NOMO-1 (cell line): ENCODE data around the gene PROSER3.

Experiments used
- DNase-seq, 2 experiments: peaks; one replicate each; lab custom pipeline; 2025; ENCODE audit not compliant: unreplicated experiment in 2 of 2; lab: John Stamatoyannopoulos, UW

PROSER3 gene

DNA sequence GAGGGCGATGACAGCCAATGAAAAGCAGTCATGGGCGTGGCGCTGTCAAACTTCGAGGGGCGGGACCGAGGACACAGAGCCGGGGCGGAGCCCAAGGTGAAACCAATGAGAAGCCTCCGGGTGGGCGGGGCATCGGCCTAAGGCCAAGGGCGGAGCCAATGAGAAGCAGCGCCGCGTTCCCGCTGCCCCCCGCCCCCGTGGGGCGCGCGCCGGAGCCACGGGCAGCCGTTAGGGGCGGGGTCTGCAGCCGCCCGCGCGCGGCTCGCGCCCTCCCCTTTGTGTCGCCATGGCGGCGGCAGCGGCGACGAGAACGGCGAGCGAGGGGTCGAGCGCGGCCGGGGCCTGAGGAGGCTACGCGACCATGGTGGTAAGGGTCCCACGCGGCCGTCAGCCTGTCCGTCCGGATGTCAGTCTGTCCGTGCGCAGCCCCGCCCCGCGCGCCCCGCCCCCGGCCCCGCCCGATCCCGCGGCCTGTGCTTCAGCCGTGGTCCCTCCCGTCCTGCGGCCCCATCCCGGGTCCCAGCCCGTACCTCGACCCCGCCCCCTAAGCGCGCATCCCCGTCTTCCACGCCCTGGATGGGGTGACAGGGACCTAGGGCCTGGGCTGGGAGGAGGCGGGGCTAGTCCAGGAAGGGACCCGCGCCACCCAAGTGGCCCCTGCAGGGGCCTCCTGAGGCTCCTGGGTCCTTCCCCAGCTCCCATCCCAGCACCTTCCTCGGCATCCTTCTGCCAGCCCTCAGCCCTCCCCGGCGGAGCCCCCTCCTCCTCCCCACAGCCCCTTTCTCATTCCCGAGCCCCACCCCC lies 17.5 kb downstream of the PROSER3 start, which contains the start of gene ARHGAP33:
Gene ARHGAP33, plus strand, starts transcription at position 267 of the 804 bp plus-strand sequence. Its CDS starts 95 bp downstream, at position 362.
- peak; percentile 98 for DNase-seq

DNA sequence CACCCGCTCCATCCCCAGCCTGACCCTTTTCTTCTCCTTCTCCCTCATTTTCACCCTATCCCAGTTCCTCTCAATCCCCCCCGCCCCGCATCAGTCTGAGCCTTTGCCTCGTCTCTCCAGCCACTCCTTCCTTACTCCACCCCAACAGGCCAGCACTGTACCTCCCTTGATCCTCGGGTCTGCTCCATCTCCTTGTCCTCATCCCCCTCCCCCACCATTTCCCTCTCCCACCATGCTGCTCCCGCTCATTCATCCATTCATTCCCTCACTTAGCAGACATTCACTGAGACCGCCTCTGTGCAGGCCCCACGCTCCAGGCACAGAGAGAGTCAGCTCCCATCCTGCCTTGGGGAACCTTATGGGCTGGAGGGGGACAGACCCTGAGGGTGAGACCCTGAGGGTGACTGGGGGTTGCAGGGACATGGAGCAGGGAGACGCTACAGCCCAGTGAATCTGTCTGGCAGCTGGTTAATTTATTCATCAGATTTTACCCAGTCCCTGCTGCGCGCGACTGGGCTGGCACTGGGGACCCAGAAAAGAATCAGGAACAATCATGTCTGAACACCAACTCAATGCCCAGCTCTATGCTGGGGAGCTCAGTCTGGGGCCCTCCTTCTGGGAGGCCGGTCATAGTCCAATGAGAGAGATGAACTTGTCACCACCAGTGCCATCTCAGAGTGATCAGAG lies 18.3 kb downstream of the PROSER3 start:
- DNase-seq: no peak

DNA sequence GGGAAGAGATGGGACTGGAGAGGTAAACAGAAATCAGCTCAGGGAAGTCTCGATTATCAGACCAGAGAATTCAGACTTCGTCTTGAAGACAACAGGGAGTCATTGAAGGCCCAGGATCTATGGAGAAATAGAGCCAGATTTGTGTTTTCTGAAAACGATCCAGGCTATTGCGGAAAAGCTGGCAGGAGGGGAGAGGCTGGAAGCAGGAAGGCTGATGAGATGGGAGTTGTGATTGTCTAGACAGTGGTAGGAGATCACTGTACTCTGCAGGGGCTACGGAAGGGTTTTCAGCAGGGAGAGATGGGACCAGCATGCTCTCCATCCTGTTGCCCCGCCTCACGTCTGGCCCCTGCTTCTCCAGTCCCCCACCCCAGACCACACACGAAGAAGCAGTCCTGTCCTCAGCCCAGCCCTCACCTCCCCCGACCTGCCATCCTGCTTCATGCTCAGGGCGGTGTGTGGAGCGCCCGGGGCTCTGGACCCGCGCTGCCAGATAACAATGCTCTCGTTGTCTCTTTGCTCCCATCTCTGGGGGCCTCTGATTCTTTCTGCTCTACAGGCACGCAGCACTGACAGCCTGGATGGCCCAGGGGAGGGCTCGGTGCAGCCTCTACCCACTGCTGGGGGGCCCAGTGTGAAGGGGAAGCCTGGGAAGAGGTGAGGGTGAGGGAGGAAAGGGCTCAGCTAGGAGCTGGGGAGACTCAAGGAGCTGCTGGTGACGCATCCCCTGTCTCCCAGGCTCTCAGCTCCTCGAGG lies 19.3 kb downstream of the PROSER3 start:
- no peak for DNase-seq

DNA sequence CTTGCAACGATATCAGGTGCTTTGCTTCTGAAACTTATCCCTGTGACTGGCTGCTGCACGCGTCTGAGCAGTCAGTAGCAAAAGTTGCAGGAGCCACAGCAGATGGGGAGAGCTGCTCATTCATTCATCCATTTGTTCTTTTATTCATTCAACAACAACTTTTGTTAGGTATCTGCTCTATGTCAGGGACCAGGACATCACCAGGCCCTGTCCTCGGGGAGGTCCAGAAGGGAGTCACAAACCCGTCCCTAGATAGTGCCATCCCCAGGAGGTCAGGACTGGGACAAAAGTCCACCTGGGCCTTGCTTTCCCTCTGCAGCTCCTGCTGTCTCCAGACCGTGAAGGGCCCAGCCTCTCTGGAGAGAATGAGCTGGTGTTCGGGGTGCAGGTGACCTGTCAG lies 20.0 kb downstream of the PROSER3 start:
- no peak for DNase-seq

DNA sequence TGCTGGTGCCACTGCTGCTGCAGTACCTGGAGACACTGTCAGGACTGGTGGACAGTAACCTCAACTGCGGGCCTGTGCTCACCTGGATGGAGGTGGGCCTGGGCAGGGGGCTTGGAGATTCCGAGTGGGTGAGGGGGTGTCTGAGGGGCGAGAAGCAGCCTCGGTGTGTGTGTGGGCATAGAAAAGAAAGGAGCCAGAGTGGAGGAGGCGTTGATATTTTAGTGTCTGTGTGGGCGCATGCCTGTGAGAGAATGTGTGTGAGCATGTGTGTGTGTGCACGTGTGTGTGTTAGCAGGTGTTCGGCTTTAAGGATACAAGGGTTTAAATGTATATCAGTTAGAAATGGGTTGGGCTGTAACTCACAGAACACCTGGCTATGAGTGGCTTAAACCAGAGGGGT lies 21.1 kb downstream of the PROSER3 start:
- no peak for DNase-seq

DNA sequence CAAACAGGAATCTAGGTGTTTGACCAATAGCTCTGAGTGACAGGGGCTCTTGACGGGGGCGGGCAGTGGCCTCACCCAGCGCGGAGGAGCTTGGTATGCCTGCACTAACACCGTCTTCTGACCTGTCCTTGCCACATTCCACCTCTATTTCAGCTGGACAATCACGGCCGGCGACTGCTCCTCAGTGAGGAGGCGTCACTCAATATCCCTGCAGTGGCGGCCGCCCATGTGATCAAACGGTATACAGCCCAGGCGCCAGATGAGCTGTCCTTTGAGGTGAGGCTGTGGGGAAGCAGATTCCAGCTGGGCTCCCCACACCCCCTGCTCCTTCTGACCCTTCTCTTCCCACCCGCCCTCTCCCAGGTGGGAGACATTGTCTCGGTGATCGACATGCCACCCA lies 22.1 kb downstream of the PROSER3 start:
- DNase-seq: no peak

DNA sequence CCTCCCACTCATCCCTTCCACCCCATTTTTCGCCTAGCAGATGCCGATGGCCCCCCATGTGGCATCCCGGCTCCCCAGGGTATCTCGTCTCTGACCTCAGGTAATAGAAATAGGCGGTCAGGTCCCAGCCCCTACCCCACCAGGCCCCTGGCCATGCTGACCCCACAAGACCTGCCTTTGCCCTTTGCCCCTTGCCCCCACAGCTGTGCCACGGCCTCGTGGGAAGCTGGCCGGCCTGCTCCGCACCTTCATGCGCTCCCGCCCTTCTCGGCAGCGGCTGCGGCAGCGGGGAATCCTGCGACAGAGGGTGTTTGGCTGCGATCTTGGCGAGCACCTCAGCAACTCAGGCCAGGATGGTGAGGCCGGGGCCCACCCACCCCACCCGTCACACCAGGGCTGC lies 22.7 kb downstream of the PROSER3 start:
- no peak for DNase-seq

DNA sequence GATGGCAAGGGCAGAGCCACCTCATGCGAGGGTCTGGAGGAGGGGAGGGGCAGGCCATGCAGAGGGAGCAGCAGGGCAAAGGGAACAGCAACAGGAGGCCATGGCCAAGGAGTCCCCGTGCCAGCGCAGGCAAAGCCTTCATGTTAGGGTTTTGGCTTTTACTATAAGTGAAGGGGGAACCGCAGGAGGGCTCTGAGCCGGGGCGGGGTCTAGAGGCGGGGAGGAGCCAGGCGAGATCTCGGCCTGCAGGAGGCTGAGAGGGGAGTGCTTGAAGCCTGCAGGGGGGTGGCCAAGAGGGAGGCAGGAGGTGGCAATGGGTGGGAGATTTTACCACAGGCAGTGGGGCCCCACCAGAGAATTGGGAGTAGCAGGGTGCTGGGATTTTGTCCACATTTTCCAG lies 23.7 kb downstream of the PROSER3 start:
- no peak for DNase-seq

DNA sequence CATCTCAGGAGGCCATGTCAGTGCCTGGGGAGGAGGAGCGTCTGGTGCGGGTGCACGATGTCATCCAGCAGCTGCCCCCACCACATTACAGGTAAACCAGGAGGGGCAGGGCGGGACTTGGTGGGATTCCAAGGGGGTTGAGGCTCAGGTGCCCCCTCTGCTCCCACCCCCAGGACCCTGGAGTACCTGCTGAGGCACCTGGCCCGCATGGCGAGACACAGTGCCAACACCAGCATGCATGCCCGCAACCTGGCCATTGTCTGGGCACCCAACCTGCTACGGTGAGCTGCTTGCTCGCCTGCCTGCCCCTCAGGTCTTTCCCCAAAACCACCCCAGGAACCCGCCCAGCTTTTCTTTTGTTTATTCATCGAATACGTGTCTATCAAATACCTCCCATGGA lies 24.6 kb downstream of the PROSER3 start:
- DNase-seq: no peak

DNA sequence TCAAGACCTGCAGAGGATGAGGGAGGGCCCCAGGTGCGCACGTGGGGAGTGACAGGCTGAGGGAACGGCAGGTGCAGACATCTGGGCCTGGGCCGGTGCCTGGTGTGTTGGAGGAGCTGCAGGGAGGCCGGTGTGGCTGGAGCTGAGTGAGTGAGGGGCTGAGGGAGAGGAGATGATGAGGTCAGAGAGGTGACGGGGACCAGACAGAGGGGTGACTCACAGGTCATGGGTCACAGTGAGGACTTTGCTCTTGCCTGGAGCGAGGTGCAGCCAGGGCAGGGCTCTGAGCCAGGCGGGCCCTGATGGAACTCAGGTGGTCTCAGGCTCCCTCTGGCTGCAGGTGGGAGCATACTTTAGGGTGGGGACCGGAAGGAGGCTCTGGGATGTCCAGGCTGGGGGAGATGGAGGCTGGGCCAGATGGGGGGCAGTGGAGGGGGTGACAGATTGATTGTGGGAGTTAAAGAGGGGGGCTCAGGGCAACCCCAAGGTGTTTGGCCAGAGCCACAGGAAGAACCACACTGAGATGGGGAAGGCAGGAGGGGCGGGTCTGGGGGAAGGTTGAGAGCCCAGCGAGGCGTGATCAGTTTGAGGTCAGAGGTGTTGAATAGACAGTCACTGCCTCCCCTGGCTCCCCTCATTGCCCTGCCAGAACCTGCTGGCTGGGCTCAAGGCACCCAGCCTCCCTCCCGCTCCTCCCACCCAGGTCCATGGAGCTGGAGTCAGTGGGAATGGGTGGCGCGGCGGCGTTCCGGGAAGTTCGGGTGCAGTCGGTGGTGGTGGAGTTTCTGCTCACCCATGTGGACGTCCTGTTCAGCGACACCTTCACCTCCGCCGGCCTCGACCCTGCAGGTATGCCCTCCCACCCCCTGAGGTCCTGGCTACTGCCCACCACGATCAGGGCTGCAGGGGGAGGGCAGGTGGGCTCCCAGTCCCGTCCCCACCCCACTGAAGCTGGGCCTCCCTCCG lies 25.8 kb downstream of the PROSER3 start:
- DNase-seq: no peak

DNA sequence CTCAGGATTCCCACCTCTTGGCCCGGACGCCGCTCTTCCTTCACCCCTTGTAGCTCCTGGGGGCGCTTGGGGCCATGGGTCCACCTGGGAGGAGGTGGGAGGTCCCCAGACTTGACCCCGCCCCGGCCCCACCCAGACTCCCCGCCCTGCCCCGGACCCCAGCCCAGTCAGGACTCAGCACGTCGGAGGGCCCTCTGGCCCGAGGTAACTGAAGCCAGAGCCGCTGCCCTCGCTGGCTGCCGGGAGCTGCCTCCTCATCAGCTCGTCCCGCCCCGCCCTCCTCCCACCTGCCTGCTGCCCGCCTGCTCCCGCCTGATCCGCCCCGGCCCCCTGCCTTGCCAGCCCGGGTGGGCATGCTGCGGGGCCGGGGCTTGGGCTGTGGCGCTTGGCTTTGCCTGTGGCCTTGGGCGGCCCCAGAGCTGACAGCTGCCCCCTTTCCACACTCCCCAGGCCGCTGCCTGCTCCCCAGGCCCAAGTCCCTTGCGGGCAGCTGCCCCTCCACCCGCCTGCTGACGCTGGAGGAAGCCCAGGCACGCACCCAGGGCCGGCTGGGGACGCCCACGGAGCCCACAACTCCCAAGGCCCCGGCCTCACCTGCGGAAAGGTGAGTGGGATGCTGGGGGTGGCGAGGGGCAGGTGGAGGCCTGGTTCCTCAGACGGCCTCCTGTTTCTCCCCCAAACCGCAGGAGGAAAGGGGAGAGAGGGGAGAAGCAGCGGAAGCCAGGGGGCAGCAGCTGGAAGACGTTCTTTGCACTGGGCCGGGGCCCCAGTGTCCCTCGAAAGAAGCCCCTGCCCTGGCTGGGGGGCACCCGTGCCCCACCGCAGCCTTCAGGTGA lies 26.7 kb downstream of the PROSER3 start:
- no peak for DNase-seq

DNA sequence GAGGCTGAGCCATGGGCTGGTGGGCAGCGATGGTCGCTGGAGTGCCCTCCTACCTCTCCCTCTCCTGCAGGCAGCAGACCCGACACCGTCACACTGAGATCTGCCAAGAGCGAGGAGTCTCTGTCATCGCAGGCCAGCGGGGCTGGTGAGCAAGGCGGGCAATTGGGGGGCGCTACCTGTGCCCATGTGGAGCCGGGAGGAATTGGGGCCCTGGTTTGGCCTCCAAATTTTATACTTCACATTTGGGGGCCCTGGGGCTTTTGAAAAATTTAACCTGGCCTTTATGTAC lies 27.3 kb downstream of the PROSER3 start:
- no peak for DNase-seq

DNA sequence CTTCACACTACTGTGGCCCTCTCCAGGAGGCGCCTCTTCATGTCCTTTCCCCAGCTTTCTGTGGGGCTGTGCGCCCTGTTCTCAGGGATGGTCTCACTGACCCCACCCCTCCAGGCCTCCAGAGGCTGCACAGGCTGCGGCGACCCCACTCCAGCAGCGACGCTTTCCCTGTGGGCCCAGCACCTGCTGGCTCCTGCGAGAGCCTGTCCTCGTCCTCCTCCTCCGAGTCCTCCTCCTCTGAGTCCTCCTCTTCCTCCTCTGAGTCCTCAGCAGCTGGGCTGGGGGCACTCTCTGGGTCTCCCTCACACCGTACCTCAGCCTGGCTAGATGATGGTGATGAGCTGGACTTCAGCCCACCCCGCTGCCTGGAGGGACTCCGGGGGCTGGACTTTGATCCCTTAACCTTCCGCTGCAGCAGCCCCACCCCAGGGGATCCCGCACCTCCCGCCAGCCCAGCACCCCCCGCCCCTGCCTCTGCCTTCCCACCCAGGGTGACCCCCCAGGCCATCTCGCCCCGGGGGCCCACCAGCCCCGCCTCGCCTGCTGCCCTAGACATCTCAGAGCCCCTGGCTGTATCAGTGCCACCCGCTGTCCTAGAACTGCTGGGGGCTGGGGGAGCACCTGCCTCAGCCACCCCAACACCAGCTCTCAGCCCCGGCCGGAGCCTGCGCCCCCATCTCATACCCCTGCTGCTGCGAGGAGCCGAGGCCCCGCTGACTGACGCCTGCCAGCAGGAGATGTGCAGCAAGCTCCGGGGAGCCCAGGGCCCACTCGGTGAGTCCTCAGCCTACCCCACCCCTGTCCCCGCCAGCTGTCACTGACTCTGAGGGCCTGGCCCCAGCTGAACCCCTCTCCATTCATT lies 28.6 kb downstream of the PROSER3 start:
- DNase-seq: no peak

DNA sequence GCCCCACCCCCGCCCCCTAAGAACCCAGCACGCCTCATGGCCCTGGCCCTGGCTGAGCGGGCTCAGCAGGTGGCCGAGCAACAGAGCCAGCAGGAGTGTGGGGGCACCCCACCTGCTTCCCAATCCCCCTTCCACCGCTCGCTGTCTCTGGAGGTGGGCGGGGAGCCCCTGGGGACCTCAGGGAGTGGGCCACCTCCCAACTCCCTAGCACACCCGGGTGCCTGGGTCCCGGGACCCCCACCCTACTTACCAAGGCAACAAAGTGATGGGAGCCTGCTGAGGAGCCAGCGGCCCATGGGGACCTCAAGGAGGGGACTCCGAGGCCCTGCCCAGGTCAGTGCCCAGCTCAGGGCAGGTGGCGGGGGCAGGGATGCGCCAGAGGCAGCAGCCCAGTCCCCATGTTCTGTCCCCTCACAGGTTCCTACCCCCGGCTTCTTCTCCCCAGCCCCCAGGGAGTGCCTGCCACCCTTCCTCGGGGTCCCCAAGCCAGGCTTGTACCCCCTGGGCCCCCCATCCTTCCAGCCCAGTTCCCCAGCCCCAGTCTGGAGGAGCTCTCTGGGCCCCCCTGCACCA lies 29.3 kb downstream of the PROSER3 start:
- DNase-seq: no peak

DNA sequence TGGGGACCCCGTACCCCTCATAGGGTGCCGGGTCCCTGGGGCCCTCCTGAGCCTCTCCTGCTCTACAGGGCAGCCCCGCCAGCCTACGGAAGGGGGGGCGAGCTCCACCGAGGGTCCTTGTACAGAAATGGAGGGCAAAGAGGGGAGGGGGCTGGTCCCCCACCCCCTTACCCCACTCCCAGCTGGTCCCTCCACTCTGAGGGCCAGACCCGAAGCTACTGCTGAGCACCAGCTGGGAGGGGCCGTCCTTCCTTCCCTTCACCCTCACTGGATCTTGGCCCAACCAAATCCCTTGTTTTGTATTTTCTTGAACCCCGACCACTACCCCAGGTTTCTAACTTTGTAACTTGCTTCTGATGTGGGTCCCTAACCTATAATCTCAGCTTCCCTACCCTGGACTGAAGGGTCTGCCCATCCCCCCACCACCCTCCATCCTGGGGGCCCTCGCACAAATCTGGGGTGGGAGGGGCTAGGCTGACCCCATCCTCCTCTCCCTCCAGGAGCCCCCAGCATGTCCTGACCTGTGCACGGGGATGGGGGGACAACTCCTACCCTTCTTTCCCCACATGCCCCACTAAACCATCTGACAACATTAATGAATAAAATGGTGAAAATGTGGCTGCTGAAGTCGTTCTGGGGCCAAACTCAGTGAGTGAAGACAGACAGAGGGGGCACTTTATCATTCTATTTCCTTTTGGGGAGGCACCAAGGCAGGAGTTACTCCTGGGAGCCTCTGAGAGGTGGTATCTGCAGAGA lies 30.4 kb downstream of the PROSER3 start:
- DNase-seq: no peak

DNA sequence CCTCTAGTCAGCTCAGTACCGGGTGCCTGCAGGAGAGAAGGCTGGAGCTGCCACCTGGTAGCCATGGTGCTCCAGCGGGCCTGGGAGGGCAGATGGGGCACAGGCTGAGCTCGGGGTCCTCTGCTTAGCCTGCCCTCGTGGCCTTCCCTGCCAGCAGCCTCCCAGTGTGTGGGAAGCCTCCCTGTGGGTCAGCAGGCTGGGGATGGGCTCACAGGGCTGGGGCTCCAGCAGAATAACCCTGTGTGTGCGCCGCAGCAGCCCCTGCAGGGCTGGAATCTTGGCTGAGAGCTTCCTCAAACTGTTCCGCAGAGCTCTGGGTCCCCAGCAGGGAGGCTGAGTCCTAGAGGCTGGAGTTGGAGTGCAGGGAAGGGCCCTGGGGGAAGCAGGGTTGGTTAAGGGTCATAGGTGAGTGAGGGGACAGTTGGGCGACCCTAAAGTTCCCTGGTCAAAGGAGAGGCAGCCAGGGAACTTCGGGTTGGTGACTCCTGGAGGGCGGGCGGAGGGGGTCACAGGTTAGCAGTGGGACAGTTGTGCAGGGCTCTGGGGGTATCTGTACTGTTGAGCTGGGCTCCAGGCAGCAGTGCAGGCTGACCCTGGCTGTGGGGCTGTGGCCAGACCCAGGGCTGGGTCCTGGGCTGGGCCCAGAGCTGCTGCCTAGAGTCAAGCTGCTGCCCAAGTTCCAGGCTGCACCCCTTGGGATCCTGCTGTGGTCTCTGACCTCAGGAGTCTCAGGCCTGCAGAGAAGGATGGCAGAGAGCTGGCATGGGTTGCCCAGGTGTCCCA lies 31.4 kb downstream of the PROSER3 start:
- DNase-seq: no peak
